Right lobe of liver (tissue), 6 donors: ENCODE results near the gene BABAM1. TPM values are rescaled to one million over a fixed set of nuclear protein-coding genes. Genes with fewer than 3 reads are reported as not detected.

Experiments used
- ATAC-seq, 4 donors: fragments of 200-7000 bp; cut with Tn5 transposase; one replicate each; pipeline ENCODE4 v1.9.1; 2020; ENCODE audit warnings: mild to moderate bottlenecking in 4 of 4, moderate library complexity in 4 of 4
- DNase-seq, 3 donors: peaks; one replicate each; pipeline ENCODE4 v3.0.0-alpha.2; 2020
- H3K27ac ChIP-seq, 3 donors: fragments of 200-600 bp; one replicate each; pipeline ENCODE4 v1.8.0; 2022
- H3K27me3 ChIP-seq, 2 donors: fragments of 200-600 bp; one replicate each; pipeline ENCODE4 v1.8.0; 2022
- H3K36me3 ChIP-seq, 4 donors: fragments of 200-600 bp; sonication (generic) in 1 of 4; one replicate each; pipeline versions ENCODE4 v1.5.1 to v1.8.0; 2017 to 2022; ENCODE audit warnings: control low read depth in 1 of 4
- H3K4me1 ChIP-seq, 4 donors: fragments of 200-600 bp; sonication (generic) in 1 of 4; one replicate each; pipeline versions ENCODE4 v1.5.1 to v1.8.0; 2017 to 2022; ENCODE audit warnings: control low read depth in 1 of 4
- H3K4me3 ChIP-seq, 3 donors: fragments of 200-600 bp; one replicate each; pipeline ENCODE4 v1.8.0; 2022
- H3K9me3 ChIP-seq, 4 donors: fragments of 200-600 bp; sonication (generic) in 1 of 4; one replicate each; pipeline versions ENCODE4 v1.5.1 to v1.8.0; 2017 to 2022; ENCODE audit warnings: control low read depth in 1 of 4
- CTCF ChIP-seq, 4 donors: fragments of 200-600 bp in 3 of 4; fragments of 450-650 bp in 1 of 4; IDR thresholded peaks; one replicate each; pipeline versions ENCODE4 v1.5.1 to v1.8.0; 2016 to 2022; ENCODE audit warnings: antibody characterized with exemption in 4 of 4, mild to moderate bottlenecking in 2 of 4
- POLR2A ChIP-seq: fragments of 450-650 bp; IDR thresholded peaks from one replicate; pipeline ENCODE4 v1.6.1; 2017; ENCODE audit warnings: antibody characterized with exemption, mild to moderate bottlenecking
- WGBS: methylation state at CpG from one replicate; pipeline ENCODE4 v1.1.6; 2018; ENCODE audit warnings: low coverage, low lambda C conversion rate; ENCODE audit not compliant: insufficient coverage; ENCODE audit errors: missing lambda C conversion rate; 5-methylcytosine and 5-hydroxymethylcytosine counted together
- intact Hi-C, 2 donors: fragments of 100-400 bp; cut with DNase I; formaldehyde crosslinking; loops; one replicate each; pipeline versions ENCODE4 v1.11.2 to v1.14.1; 2022
- total RNA-seq, 6 experiments: library from RNA; depleted of rRNA in 2 of 6; stranded (reverse); fragments of >200 nt in 2 of 6; fragmentation: NEBNext Ultra II Directional in 3 of 6; extraction: Animal tissue kit (Norgen Biotek cat#: 25700) in 3 of 6; gene quantifications; one replicate each; pipeline versions ENCODE4 v1.1.0 to v1.2.4, GENCODE V29; 2016 to 2023
- donor health status: DM: no; HTN: yes; CAD: no.
- donor health status: DM: no; HTN: no; CAD: no.
- donor health status: DM: no; HTN: no; CAD: no.
- donor health status: DM: no; HTN: yes; CAD: no.
- donor health status: DM: no; HTN: yes; CAD: no.

Gene BABAM1
- total RNA-seq, 6 experiments from 2014 or later, result 29.2 to 51.3 (median 37.9) TPM

GRCh38 chr19:17303940-17304267 is 36.7 kb downstream of the BABAM1 start:
- intact Hi-C loops, result no loop called here
- Histone ChIP-seq H3K27me3 (no peaks in the 10 kb centered on the region), H3K4me1 (peaks cover 0 to 31% (median 15%) of the 10 kb centered on the region in 4 donors), H3K4me3 (no peak overlapping the region), H3K9me3 (no peaks in the 10 kb centered on the region), H3K27ac (peak overlapping the region in 2 of 3 donors; percentile 16 to 36), H3K36me3 (peaks cover 0 to 2% (median 0%) of the 10 kb centered on the region in 4 donors)
- no peak for ATAC-seq
- no peak for DNase-seq
- TF ChIP-seq POLR2A (no peak), CTCF (IDR thresholded peaks at IDR 0.05) (no peak)
- 33% methylated on average over 1 of the region's 12 CpGs for WGBS

GRCh38 chr19:17304386-17305215 is 37.4 kb downstream of the BABAM1 start:
- peaks cover 0 to 31% (median 15%) of the 10 kb centered on the region in 4 donors for H3K4me1 ChIP-seq
- H3K9me3 ChIP-seq, result no peaks in the 10 kb centered on the region
- ATAC-seq (no peak), DNase-seq (peak in 1 of 3 donors; percentile 63)
- peak overlapping the region; percentile 80 to 94 (median 88) for H3K27ac ChIP-seq
- H3K27me3 ChIP-seq, result no peaks in the 10 kb centered on the region
- intact Hi-C loops, result no loop called here
- no peak overlapping the region for H3K4me3 ChIP-seq
- H3K36me3 ChIP-seq, result peaks cover 0 to 2% (median 0%) of the 10 kb centered on the region in 4 donors
- no peak for TF ChIP-seq CTCF (IDR thresholded peaks at IDR 0.05)
- no peak for TF ChIP-seq POLR2A
- whole genome bisulfite sequencing, result 56% methylated on average over 11 of the region's 12 CpGs

- no CpG with 5 or more reads among the region's 7 CpGs for WGBS
- intact Hi-C loops, result no loop called here
- H3K27ac ChIP-seq, result peak overlapping the region; percentile 80 to 94 (median 88)
- no peak for TF ChIP-seq CTCF (IDR thresholded peaks at IDR 0.05)
- TF ChIP-seq POLR2A, result no peak
- H3K4me1 ChIP-seq, result peaks cover 0 to 34% (median 17%) of the 10 kb centered on the region in 4 donors
- H3K4me3 ChIP-seq, result peak overlapping the region; percentile 66 to 83 (median 77)
- no peak for ATAC-seq
- peaks cover 0 to 2% (median 0%) of the 10 kb centered on the region in 4 donors for H3K36me3 ChIP-seq
- DNase-seq, result no peak
- no peaks in the 10 kb centered on the region for H3K27me3 ChIP-seq
- no peaks in the 10 kb centered on the region for H3K9me3 ChIP-seq
Observed at GRCh38 chr19:17305216-17305516, 37.9 kb downstream of the BABAM1 start.

GRCh38 chr19:17305517-17306284 is 38.5 kb downstream of the BABAM1 start, which contains the start of gene MRPL34:
Gene MRPL34 (plus strand): TSS chr19:17305872. CDS start chr19:17305893, 21 bp downstream.
- intact Hi-C loops, result no loop called here
- H3K36me3 ChIP-seq, result peaks cover 0 to 2% (median 0%) of the 10 kb centered on the region in 4 donors
- no peaks in the 10 kb centered on the region for H3K9me3 ChIP-seq
- DNase-seq (peak; percentile 98 to 99 (median 99)), ATAC-seq (peak; percentile 69 to 77 (median 72))
- WGBS, result 0% methylated on average over 19 of the region's 55 CpGs
- TF ChIP-seq CTCF (IDR thresholded peaks at IDR 0.05) (peak; percentile 79 to 90 (median 87)), POLR2A (peak; percentile 81)
- H3K27me3 ChIP-seq, result no peaks in the 10 kb centered on the region
- H3K4me1 ChIP-seq, result peaks cover 0 to 40% (median 18%) of the 10 kb centered on the region in 4 donors
- H3K4me3 ChIP-seq, result peak within 1 kb of the TSS; percentile 66 to 83 (median 77)
- peak within 1 kb of the TSS; percentile 80 to 94 (median 88) for H3K27ac ChIP-seq
